IMR-90 (cell line): ENCODE data around the gene KIF16B. TPM values are rescaled to one million over a fixed set of nuclear protein-coding genes. Genes with fewer than 3 reads are reported as not detected.

ENCODE experiments used
- ATAC-seq: fragments of 200-7000 bp; cut with Tn5 transposase; 2 replicates; pipeline ENCODE4 v1.9.1; 2020; ENCODE audit warnings: low read depth, mild to moderate bottlenecking, moderate library complexity
- BruUV-seq: library from RNA; stranded (reverse); fragments of 400-500 nt; replicated peaks from 2 replicates; lab custom pipeline; 2021; lab: Mats Ljungman, UMichigan
- CTCF ChIA-PET: fragments of 300-600 bp; formaldehyde crosslinking; extraction: SDS; loops from one replicate; lab custom pipeline; 2021; ENCODE audit warnings: antibody characterized with exemption; lab: Yijun Ruan, JAX
- POLR2A ChIA-PET: fragments of 300-600 bp; sonication (Branson Sonifier 250); formaldehyde crosslinking; loops from one replicate; lab custom pipeline; 2022; ENCODE audit warnings: antibody characterized with exemption; ENCODE audit not compliant: unreplicated experiment; lab: Charles Lee
- DNase-seq: peaks from one replicate; pipeline ENCODE4 v3.0.0; 2013
- H2AFZ ChIP-seq: replicated peaks from 2 replicates; pipeline ENCODE3; 2013; ENCODE audit warnings: low read length, mild to moderate bottlenecking; ENCODE audit not compliant: poor library complexity
- H2AK5ac ChIP-seq: 2 replicates; pipeline ENCODE4 v1.6.1; 2013; ENCODE audit warnings: low read depth, low read length, inconsistent platforms
- H2AK9ac ChIP-seq: replicated peaks from 2 replicates; pipeline ENCODE3; 2013; ENCODE audit warnings: mild to moderate bottlenecking, low read depth, low read length, moderate library complexity; ENCODE audit not compliant: poor library complexity
- H2BK120ac ChIP-seq: 2 replicates; pipeline ENCODE4 v1.6.1; 2013; ENCODE audit warnings: low read depth, low read length, inconsistent platforms
- H2BK15ac ChIP-seq: 3 replicates; pipeline ENCODE4 v1.6.1; 2013; ENCODE audit warnings: low read depth, low read length, inconsistent platforms
- H2BK20ac ChIP-seq: 2 replicates; pipeline ENCODE4 v1.6.1; 2013; ENCODE audit warnings: low read depth, mild to moderate bottlenecking, inconsistent platforms, low read length, moderate library complexity
- H2BK5ac ChIP-seq: 2 replicates; pipeline ENCODE4 v1.6.1; 2013; ENCODE audit warnings: mild to moderate bottlenecking, low read depth, low read length, inconsistent platforms; ENCODE audit not compliant: poor library complexity, severe bottlenecking
- H3K14ac ChIP-seq: replicated peaks from 2 replicates; pipeline ENCODE4 v1.6.1; 2013; ENCODE audit warnings: low read depth, low read length, inconsistent platforms
- H3K18ac ChIP-seq: 2 replicates; pipeline ENCODE4 v1.6.1; 2013; ENCODE audit warnings: low read depth, low read length, control low read depth
- H3K23ac ChIP-seq: 2 replicates; pipeline ENCODE4 v1.6.1; 2013; ENCODE audit warnings: low read depth, low read length, inconsistent platforms
- H3K27ac ChIP-seq: 2 replicates; pipeline ENCODE4 v1.5.1; 2013; ENCODE audit warnings: mild to moderate bottlenecking, control low read depth, low read length; ENCODE audit not compliant: insufficient read depth
- H3K27me3 ChIP-seq: 2 replicates; pipeline ENCODE4 v1.6.1; 2013; ENCODE audit warnings: low read length; ENCODE audit not compliant: control insufficient read depth, insufficient read depth
- H3K36me3 ChIP-seq: 2 replicates; pipeline ENCODE4 v1.6.1; 2013; ENCODE audit warnings: low read length, mixed read lengths; ENCODE audit not compliant: control insufficient read depth, insufficient read depth
- H3K4ac ChIP-seq: 2 replicates; pipeline ENCODE4 v1.6.1; 2013; ENCODE audit warnings: low read depth, low read length, inconsistent platforms
- H3K4me1 ChIP-seq: 2 replicates; pipeline ENCODE4 v1.6.1; 2013; ENCODE audit warnings: low read length, mixed read lengths; ENCODE audit not compliant: control insufficient read depth, insufficient read depth
- H3K4me2 ChIP-seq: 2 replicates; pipeline ENCODE4 v1.6.1; 2013; ENCODE audit warnings: low read depth, mild to moderate bottlenecking, control low read depth, low read length, moderate library complexity
- H3K4me3 ChIP-seq: 2 replicates; pipeline ENCODE4 v1.5.1; 2013; ENCODE audit warnings: low read depth, mild to moderate bottlenecking, control low read depth, low read length, moderate library complexity; ENCODE audit not compliant: insufficient read depth
- H3K56ac ChIP-seq: 2 replicates; pipeline ENCODE4 v1.6.1; 2013; ENCODE audit warnings: low read length, inconsistent platforms; ENCODE audit not compliant: insufficient read depth; ENCODE audit errors: extremely low read depth
- H3K79me1 ChIP-seq, 2 experiments: 2 replicates each; pipeline ENCODE4 v1.6.1; 2013; ENCODE audit warnings: low read length in 2 of 2, inconsistent platforms in 1 of 2, low read depth in 1 of 2
- H3K9ac ChIP-seq: 2 replicates; pipeline ENCODE4 v1.6.1; 2013; ENCODE audit warnings: low read depth, low read length, control low read depth
- H3K9me1 ChIP-seq: 2 replicates; pipeline ENCODE4 v1.6.1; 2013; ENCODE audit warnings: low read length, inconsistent platforms; ENCODE audit not compliant: insufficient read depth
- H3K9me3 ChIP-seq: 2 replicates; pipeline ENCODE4 v1.6.1; 2013; ENCODE audit warnings: low read length; ENCODE audit not compliant: control insufficient read depth, insufficient read depth
- H4K20me1 ChIP-seq: 2 replicates; pipeline ENCODE4 v1.6.1; 2013; ENCODE audit warnings: low read length, inconsistent platforms; ENCODE audit not compliant: insufficient read depth
- H4K5ac ChIP-seq: 2 replicates; pipeline ENCODE4 v1.6.1; 2013; ENCODE audit warnings: mild to moderate bottlenecking, low read depth, low read length, control low read depth
- H4K8ac ChIP-seq, 2 experiments: 2 replicates each; pipeline ENCODE4 v1.6.1; 2013; ENCODE audit warnings: low read depth in 2 of 2, low read length in 2 of 2, control low read depth in 1 of 2, inconsistent platforms in 1 of 2
- H4K91ac ChIP-seq: 2 replicates; pipeline ENCODE4 v1.6.1; 2013; ENCODE audit warnings: low read depth, low read length, inconsistent platforms; ENCODE audit not compliant: insufficient read depth
- BHLHE40 ChIP-seq: fragments of 150-350 bp; IDR thresholded peaks from 2 replicates; pipeline ENCODE4 v1.6.1; 2016; ENCODE audit warnings: mild to moderate bottlenecking, low read depth, low read length
- CEBPB ChIP-seq: IDR thresholded peaks from 2 replicates; pipeline ENCODE4 v1.6.1; 2012; ENCODE audit warnings: low read depth, low read length, improper control_type of control experiment
- CHD1 ChIP-seq: IDR thresholded peaks from 2 replicates; pipeline ENCODE4 v1.6.1; 2012; ENCODE audit warnings: low read depth, low read length, improper control_type of control experiment
- ELK1 ChIP-seq: fragments of 150-350 bp; IDR thresholded peaks from 2 replicates; pipeline ENCODE4 v1.6.1; 2016; ENCODE audit warnings: low read depth, mild to moderate bottlenecking, low read length, moderate library complexity, borderline replicate concordance
- FOS ChIP-seq: fragments of 150-350 bp; IDR thresholded peaks from 2 replicates; pipeline ENCODE4 v1.6.1; 2016; ENCODE audit warnings: low read depth, low read length
- MAFK ChIP-seq: IDR thresholded peaks from 2 replicates; pipeline ENCODE4 v1.6.1; 2012; ENCODE audit warnings: low read depth, low read length, improper control_type of control experiment
- MAZ ChIP-seq: IDR thresholded peaks from 2 replicates; pipeline ENCODE4 v1.6.1; 2012; ENCODE audit warnings: low read depth, mild to moderate bottlenecking, low read length, improper control_type of control experiment, moderate library complexity, borderline replicate concordance
- MXI1 ChIP-seq: IDR thresholded peaks from 2 replicates; pipeline ENCODE4 v1.6.1; 2012; ENCODE audit warnings: low read depth, mild to moderate bottlenecking, low read length, moderate library complexity, borderline replicate concordance
- NFE2L2 ChIP-seq: fragments of 150-350 bp; IDR thresholded peaks from 2 replicates; pipeline ENCODE4 v1.6.1; 2016; ENCODE audit warnings: low read depth, mild to moderate bottlenecking, low read length
- POLR2A ChIP-seq: IDR thresholded peaks from 2 replicates; pipeline ENCODE4 v1.6.1; 2012; ENCODE audit warnings: mild to moderate bottlenecking, low read depth, low read length
- RAD21 ChIP-seq: IDR thresholded peaks from 2 replicates; pipeline ENCODE4 v1.6.1; 2012; ENCODE audit warnings: low read length, improper control_type of control experiment
- RCOR1 ChIP-seq: IDR thresholded peaks from 2 replicates; pipeline ENCODE4 v1.6.1; 2012; ENCODE audit warnings: mild to moderate bottlenecking, low read length, improper control_type of control experiment; ENCODE audit not compliant: insufficient replicate concordance
- RFX5 ChIP-seq: IDR thresholded peaks from 2 replicates; pipeline ENCODE4 v1.8.0; 2012; ENCODE audit warnings: low read depth, mild to moderate bottlenecking, low read length, moderate library complexity
- SMC3 ChIP-seq: fragments of 150-350 bp; IDR thresholded peaks from 2 replicates; pipeline ENCODE4 v1.6.1; 2016; ENCODE audit warnings: low read depth, mild to moderate bottlenecking, antibody characterized with exemption, low read length, moderate library complexity
- WGBS, 2 experiments: methylation state at CpG; one replicate each; pipeline versions ENCODE4 v1.1.5 to v1.1.7; 2013; ENCODE audit warnings: missing lambda C conversion rate in 2 of 2; ENCODE audit not compliant: insufficient read length in 1 of 2; ENCODE audit errors: extremely low coverage in 2 of 2; 5-methylcytosine and 5-hydroxymethylcytosine counted together
- dilution Hi-C: fragments of 300-500 bp; cut with HindIII; formaldehyde crosslinking; loops from one replicate; pipeline ENCODE4 v1.14.3; 2018; ENCODE audit warnings: low sequenced_read_pairs; ENCODE audit not compliant: unreplicated experiment
- in situ Hi-C: fragments of 300-500 bp; cut with MboI; formaldehyde crosslinking; loops from 3 replicates; pipeline ENCODE4 v1.14.3; 2019; ENCODE audit warnings: low sequenced_read_pairs, inconsistent platforms, mixed read lengths
- intact Hi-C: fragments of 100-400 bp; cut with micrococcal nuclease; formaldehyde crosslinking; loops from 2 replicates; pipeline ENCODE4 v1.10.0; 2022
- polyA plus RNA-seq, 3 experiments: library from polyadenylated mRNA; depleted of rRNA; stranded (reverse); fragments of >200 nt; gene quantifications; 2 replicates each; pipeline ENCODE4 v1.2.3, GENCODE V29; 2012; ENCODE audit warnings: low replicate concordance in 1 of 3
- total RNA-seq: library from RNA; depleted of rRNA; stranded (reverse); fragments of >200 nt; gene quantifications from 2 replicates; pipeline ENCODE4 v1.2.3, GENCODE V29; 2012
- TF ChIP-seq, protein P1 (sequence below): fragments of 150-350 bp; IDR thresholded peaks from 2 replicates; pipeline ENCODE4 v1.6.1; 2017; ENCODE audit warnings: mild to moderate bottlenecking, antibody characterized with exemption, low read length, low read depth
- TF ChIP-seq, protein P2 (sequence below): conservative IDR thresholded peaks from 2 replicates; pipeline ENCODE4 v1.5.1; 2012; ENCODE audit warnings: mild to moderate bottlenecking, low read depth, low read length, improper control_type of control experiment

KIF16B gene
- total and polyA plus RNA-seq, 2 of the 4 experiments (the other 2 are of a cell fraction): 4.7 to 10.0 TPM

DNA sequence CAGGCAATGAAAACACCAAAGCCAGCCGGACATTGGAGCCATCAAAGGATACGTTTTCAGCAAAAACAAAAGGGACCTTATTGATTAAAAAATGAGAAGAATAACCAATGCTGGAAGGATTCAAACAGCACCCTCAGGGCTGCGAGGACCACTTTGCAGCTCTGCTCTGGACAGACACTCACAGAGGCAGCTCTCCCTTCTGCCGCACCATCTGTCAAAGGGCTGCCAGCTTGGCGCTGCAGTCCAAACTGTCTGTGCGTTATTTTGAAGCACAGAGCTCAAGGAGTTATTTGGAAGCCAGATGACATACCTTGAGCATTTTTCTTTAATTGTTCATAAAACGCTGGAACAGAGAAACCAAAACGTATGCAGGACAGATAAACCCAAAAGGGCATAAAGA lies 85.2 kb downstream of the KIF16B start:
- Histone ChIP-seq H2BK15ac (no peak overlapping the region), H3K27ac (no peak overlapping the region), H3K9me1 (0 out of 2 replicates have a peak, but pooled peaks cover 2% of the 10 kb centered on the region), H4K5ac (no peak overlapping the region), H2BK20ac (no peak overlapping the region), H3K79me1 (0 out of 4 replicates have a peak, but pooled peaks cover 0 to 3% of the 10 kb centered on the region in 2 experiments), H3K23ac (no peak overlapping the region), H3K18ac (no peak overlapping the region), H3K4me1 (0 out of 2 replicates have a peak, but pooled peaks cover 2% of the 10 kb centered on the region), H2BK5ac (no peak overlapping the region), H3K27me3 (no peaks in the 10 kb centered on the region), H3K36me3 (peaks cover 2% of the 10 kb centered on the region; the same call in 1 of the 2 replicates), H3K4me3 (no peak overlapping the region), H3K9me3 (no peaks in the 10 kb centered on the region), H3K56ac (no peak overlapping the region), H4K20me1 (no peaks in the 10 kb centered on the region), H3K4ac (no peak overlapping the region), H3K4me2 (no peak overlapping the region), H3K14ac (no peak overlapping the region), H4K8ac (no peak overlapping the region), H2BK120ac (no peak overlapping the region), H2AK5ac (no peak overlapping the region), H4K91ac (no peak overlapping the region), H2AK9ac (no peak overlapping the region), H3K9ac (no peak overlapping the region), H2AFZ (no peak overlapping the region)
- dilution Hi-C loops: no loop called here
- no peak for DNase-seq
- TF ChIP-seq RCOR1: no peak
- no peak for TF ChIP-seq RFX5
- TF ChIP-seq RAD21: no peak
- TF ChIP-seq SMC3: no peak
- TF ChIP-seq MAFK: no peak
- TF ChIP-seq FOS: no peak
- no peak for TF ChIP-seq NFE2L2
- TF ChIP-seq POLR2A: no peak
- TF ChIP-seq, protein P1, sequence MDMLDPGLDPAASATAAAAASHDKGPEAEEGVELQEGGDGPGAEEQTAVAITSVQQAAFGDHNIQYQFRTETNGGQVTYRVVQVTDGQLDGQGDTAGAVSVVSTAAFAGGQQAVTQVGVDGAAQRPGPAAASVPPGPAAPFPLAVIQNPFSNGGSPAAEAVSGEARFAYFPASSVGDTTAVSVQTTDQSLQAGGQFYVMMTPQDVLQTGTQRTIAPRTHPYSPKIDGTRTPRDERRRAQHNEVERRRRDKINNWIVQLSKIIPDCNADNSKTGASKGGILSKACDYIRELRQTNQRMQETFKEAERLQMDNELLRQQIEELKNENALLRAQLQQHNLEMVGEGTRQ: no peak
- TF ChIP-seq CEBPB: no peak
- no peak for TF ChIP-seq MAZ
- TF ChIP-seq, protein P2, sequence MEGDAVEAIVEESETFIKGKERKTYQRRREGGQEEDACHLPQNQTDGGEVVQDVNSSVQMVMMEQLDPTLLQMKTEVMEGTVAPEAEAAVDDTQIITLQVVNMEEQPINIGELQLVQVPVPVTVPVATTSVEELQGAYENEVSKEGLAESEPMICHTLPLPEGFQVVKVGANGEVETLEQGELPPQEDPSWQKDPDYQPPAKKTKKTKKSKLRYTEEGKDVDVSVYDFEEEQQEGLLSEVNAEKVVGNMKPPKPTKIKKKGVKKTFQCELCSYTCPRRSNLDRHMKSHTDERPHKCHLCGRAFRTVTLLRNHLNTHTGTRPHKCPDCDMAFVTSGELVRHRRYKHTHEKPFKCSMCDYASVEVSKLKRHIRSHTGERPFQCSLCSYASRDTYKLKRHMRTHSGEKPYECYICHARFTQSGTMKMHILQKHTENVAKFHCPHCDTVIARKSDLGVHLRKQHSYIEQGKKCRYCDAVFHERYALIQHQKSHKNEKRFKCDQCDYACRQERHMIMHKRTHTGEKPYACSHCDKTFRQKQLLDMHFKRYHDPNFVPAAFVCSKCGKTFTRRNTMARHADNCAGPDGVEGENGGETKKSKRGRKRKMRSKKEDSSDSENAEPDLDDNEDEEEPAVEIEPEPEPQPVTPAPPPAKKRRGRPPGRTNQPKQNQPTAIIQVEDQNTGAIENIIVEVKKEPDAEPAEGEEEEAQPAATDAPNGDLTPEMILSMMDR: no peak
- TF ChIP-seq MXI1: no peak
- TF ChIP-seq BHLHE40: no peak
- TF ChIP-seq ELK1: no peak
- no peak for TF ChIP-seq CHD1
- ChIA-PET POLR2A (interaction anchor here (0.6 kb wide), 1 partner anchor 38 kb away, joined by 3 read pairs; no protein-coding TSS in a partner anchor), CTCF (no interaction called here)
- in situ Hi-C loops: no loop called here
- WGBS, 2 experiments: 65% methylated on average over 5 of the region's 8 CpGs; no CpG with 5 or more reads in 1 of the 2 experiments
- no peak for ATAC-seq
- no TSS peak for BruUV-seq
- intact Hi-C loops: no loop called here
